NOMO-1 treated with dmso at 0.1 percent for 144 hours (cell line): ENCODE data around the gene DIPK1B.

Experiments used
- DNase-seq: peaks from one replicate; lab custom pipeline; 2025; ENCODE audit not compliant: unreplicated experiment; lab: John Stamatoyannopoulos, UW

DIPK1B gene

DNA sequence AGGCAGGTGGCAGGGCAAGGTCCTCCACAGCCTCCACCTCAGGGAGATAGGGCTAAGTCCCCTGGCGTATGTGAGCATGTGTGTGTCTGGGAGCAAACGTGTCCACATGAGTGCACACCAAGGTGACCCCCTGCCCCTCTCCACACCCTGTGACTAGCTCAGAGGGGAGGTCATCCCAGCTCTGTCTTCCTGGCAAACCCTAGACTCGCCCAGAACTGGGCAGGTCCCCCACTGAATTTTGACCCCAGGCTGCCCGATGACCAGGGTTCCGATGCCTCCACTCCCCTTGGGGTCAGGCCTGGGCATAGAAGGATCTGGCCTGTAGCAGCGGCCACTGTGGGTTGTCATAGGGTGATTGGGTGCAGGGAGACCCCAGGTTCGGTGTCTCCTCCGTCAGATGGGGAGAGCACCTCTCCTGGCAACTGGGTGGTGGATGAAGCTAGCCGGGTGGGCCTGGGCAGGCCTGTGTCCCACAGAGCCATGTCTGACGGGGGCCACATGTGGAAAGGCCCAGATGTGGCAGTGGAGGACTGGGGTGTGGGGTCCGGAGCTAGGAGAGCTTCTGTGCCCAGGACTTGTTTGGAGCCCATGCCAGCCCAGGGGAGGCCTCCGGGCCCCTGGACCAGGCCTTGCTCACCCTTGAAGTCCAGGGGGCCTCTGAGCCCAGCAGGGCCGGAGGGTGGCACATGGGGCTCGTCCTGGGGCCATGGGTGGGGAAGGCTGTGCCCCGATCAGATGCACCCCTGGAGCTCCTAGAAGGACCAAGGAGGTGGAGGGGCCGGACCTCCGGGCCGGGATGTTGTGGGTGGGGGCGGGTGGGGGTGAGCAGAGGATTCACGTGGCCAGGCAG lies 6.2 kb downstream of the DIPK1B start:
- DNase-seq, result no peak

DNA sequence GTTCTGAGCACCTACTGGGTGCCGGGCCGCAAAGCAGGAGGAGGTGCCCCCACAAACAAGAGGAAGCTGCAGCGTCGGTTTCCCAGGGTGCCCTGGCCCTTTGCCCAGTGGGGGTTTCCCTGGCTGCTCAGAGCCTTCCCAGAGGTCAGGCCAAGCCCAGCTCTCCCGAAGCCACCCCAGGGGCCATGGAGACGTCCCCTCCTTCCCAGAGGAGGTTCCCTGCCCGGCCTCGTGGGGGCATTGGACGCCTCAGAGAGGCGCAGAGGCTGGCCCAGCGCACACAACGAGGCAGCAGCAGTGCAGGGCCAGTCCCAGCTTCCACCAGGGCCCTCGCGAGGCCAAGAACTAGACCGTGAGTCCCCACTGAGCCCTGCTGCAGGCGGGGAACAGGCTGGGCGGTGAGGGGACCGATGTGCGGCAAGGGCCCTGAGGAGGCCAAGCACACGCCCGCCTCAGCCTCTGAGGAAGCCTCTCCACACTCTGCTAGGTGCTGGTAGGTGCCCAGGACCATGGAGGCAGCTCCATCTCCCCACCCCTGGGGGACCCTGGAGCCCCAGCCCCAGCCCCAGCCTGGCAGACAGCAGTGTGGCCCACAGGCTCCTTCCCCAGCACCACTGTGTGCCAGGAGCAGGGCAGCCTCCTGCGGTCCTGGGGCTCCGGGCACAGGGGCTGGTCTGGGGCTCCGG lies 7.0 kb downstream of the DIPK1B start:
- no peak for DNase-seq

DNA sequence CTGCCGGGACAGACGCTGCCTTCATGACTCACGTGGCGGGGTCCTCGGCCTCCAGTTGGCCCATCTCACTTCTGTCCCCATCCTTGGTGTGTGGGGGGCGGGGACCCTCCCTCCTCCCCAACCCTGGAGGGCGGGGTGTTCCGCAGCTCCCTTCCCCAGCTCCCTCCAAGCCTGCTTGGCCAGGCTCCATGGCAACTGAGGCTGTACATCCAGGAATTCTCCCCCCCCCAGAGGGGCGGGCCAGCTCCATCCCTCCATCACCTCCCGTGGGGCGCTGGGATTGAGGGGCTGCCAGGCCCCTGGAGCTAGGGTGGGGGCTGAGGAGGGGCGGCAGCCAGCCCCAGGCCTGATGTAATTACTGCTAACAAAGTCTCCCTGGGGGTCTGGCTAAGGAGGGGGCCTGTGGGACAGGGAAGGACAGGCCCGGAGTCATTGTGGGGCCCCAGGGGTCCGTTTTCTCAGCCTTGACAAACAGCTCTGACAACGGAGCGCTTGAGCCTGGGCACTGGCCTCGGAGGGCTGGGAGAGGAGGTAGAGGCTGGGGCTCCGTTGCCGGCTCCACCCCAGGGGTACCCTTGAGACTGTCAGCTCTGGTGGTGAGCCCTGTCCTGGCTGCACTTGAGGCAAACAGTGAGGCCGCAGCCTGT lies 8.0 kb downstream of the DIPK1B start:
- no peak for DNase-seq

DNA sequence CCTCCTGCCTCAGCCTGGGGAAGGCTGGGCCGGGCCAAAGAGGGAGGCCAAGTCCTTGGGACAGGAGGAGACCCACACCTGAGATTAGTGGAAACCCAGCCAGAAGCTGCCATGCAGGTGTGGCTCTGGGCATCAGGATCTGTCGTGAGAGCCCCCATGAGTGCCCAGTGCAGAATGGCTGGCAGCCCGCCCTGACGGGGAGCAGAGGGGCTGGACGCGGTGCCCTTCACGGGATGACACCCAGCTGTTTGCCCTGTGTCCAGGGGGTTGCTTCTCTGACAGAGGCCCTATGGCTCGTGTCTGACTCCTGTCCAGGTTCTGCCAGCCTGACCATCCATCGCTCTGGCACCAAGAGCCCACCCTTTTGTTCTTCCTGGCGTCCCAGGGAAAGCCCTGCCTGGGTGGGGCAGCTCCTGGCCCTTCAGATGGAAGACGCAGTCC lies 8.5 kb downstream of the DIPK1B start:
- no peak for DNase-seq

DNA sequence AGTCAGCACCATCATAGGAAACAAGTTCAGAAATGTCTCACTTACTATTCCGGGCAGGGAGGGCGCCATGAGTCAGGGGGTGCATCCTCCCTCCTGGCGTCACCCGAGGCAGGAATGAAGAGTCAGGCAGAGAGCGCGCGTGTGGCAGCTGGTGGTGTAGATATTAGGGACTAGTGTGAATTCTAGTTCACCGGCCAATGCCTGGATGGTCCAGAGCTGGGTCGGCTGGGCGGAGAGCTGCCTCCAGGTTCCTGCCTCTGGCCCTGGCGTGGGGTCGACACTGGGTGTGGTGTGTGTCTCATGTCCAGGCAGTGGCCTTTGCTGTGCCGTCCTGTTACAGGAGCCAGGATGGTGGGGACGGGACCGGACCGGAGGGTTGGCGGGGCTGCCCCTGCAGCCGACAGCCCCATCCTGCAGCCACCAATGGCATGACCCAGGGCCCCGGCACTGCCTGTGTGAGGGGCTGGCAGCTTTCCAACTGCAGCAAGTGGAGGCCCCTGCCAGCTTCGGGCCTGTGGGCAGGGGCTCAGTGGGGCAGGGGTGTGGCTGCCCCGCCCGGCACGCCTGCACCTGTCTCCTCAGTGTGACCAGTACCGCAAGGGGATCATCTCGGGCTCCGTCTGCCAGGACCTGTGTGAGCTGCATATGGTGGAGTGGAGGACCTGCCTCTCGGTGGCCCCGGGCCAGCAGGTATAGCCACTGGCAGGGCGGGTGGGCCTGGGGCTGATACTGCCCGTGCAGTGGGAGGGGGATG lies 9.1 kb downstream of the DIPK1B start:
- no peak for DNase-seq

DNA sequence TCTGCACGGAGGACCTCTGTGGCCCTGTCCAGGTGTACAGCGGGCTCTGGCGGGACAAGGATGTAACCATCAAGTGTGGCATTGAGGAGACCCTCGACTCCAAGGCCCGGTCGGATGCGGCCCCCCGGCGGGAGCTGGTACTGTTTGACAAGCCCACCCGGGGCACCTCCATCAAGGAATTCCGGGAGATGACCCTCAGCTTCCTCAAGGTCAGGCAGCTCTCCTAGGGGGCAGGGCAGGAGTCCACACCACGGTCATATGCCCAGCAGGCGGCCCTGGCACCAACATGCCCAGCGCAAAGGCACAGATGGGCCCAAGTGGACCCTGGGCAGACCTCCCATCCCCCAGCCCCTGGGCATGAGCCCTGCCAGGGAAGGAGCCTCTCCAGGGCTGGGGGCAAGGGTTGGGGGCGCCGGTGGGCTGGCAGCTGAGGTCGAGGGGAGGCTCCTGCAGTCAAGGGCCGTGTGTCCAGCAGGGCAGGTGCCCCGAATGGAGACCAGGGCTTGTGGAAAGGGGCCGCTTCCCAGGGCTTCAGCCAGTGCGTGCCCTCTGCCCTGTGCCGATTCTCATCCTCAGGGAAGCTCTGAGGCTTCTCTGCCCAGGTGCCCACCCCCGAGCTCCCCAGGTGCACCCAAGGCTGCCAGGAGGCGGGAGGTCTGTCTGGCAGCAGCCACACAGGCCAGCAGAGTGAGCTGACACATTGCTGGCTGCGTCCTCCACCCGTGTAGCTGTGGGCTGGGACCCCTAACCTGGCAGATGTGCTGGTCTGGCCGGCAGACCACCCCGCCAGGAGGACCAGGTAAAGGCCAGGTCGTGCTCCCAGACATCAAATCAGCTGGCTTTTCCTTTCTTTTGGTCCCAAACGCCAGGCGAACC lies 10.0 kb downstream of the DIPK1B start:
- DNase-seq, result no peak

DNA sequence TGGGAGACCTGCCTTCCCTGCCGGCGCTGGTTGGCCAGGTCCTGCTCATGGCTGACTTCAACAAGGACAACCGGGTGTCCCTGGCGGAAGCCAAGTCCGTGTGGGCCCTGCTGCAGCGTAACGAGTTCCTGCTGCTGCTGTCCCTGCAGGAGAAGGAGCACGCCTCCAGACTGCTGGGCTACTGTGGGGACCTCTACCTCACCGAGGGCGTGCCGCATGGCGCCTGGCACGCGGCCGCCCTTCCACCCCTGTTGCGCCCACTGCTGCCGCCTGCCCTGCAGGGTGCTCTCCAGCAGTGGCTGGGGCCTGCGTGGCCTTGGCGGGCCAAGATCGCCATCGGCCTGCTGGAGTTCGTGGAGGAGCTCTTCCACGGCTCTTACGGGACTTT lies 10.6 kb downstream of the DIPK1B start:
- no peak for DNase-seq

DNA sequence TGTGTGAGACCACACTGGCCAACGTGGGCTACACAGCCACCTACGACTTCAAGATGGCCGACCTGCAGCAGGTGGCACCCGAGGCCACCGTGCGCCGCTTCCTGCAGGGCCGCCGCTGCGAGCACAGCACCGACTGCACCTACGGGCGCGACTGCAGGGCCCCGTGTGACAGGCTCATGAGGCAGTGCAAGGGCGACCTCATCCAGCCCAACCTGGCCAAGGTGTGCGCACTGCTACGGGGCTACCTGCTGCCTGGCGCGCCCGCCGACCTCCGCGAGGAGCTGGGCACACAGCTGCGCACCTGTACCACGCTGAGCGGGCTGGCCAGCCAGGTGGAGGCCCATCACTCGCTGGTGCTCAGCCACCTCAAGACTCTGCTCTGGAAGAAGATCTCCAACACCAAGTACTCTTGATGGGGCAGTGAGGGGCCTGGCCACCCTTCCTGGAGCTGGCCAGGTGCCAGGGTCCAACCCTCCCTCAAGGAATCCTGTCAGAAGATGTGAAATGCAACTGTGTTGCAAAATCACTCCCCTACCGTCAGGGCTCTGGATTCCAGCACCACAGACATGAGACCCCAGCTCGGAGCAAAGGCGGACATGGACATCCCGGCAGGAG lies 11.1 kb downstream of the DIPK1B start:
- DNase-seq, result no peak

DNA sequence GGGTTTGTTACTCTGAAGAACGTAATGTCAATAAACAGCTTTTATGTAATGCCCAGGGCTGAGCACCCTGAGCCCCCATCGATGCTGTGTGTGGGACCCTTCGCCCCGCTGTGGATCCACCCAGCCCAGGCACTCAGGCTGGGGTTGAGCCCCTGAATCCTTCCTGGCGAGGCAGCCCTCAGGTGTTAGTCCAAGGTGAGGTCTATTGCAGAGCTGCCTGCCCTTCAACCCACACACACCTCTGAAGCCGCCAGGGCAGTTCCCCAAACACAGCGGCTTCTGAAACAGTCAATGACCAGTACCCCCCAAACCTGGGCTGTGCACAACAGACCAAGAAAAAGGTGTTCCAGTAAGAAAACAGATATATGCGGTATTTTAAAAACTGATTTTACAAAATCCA lies 11.6 kb downstream of the DIPK1B start:
- no peak for DNase-seq

DNA sequence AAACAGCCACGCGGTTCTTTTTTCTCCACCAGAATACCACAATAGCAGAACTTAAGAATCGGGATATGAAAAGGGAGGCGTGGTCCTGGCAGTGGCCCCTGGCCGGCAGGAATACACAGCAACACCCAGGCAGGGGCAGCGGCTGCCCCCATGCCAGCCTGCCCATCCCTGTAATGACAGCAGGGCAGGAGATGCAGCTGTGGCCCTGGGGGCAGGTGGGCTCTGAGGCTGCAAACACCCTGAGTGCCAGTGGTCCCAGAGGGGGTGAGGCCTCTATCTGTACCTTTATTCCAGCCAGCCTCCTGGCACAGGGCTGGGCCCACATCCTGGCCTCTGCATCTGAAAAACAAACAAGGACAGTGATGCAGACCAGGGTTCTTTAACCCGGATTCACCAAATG lies 12.4 kb downstream of the DIPK1B start:
- no peak for DNase-seq

DNA sequence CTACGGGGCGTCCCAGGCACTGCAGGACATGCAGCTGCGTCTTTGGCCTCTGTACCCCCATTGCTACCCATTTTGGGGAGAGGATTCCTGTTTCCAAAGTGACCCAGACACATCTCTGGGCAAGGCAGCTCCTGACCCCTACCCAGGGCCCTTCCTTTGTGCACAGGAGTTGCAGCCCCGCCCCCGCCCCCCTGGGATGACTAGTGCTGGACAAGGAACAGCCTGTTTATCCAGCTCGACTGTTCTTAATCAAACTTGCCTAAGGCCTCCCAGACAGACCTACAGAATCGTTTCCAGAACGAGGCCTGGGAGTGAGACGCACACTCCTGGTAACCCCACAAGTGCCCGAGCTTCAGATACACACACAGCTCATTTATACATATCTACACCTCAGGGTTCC lies 13.2 kb downstream of the DIPK1B start:
- no peak for DNase-seq

DNA sequence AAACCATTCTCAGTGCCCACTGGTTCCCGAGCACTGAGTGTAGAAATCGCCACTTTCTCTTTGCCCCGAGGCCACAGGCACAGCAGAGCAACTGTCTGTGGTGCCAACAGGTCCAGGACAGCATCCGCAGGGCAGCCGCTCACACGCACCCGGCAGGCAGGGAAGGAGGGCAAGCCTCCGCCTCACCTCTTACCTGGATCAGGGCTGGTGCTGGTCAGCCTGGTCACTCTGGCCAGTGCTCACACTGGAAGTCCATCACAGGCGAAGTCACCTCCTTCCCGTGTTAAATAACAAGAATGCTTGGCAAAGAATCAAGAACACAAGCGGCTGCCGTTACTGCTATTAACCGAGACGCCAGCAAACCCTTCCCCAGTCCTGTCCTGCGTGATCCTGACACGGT lies 13.7 kb downstream of the DIPK1B start:
- DNase-seq, result no peak

DNA sequence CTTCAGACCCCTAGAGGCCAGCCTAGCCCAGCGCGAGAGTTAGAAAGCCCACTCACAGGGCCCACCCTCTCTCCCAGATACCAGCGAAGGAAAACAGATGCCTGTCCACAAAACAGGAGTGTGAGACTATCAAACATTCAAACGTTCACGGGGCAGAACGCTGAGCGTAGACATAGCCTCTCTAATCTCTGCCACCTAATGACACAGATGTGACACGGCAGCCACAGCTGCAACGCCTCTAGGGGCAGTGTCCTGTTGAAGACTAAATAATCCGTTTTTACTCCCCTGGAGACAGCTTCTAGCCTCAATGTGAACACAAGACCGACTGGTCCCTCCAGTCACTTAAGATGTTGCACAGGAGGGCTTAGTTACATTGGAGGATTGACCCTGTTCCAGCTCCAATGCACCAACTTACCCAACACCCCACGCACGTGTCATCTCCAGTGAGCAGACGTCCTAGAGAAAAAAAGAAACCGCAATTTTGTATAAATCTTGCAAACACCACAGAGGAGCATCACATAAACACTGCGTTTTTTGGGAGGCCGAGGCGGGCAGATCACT lies 14.3 kb downstream of the DIPK1B start:
- no peak for DNase-seq

DNA sequence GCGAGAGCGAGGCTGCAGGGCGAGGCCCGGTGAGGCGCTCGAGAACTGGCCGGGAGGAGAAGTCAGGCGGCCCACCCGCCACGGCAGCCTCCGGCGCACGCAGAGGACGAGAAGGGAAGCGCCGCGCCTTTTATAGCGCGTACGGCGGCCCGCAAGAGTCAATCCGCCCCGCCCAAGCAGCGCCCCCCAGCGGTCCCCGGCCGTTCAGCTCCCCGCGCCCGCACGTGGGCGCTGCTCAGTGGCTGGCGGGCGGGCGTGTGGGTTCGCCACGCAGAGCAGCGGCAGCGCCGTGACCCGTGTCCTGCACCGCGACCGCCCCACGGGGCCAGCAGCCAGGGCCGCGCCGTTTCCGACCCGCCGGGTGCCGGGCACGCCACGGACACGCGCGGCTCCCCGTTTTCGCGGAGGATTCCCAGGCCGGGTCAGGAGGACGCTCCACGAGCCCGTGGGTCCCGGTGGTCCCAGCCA lies 15.7 kb downstream of the DIPK1B start:
- peak; percentile 87 for DNase-seq

DNA sequence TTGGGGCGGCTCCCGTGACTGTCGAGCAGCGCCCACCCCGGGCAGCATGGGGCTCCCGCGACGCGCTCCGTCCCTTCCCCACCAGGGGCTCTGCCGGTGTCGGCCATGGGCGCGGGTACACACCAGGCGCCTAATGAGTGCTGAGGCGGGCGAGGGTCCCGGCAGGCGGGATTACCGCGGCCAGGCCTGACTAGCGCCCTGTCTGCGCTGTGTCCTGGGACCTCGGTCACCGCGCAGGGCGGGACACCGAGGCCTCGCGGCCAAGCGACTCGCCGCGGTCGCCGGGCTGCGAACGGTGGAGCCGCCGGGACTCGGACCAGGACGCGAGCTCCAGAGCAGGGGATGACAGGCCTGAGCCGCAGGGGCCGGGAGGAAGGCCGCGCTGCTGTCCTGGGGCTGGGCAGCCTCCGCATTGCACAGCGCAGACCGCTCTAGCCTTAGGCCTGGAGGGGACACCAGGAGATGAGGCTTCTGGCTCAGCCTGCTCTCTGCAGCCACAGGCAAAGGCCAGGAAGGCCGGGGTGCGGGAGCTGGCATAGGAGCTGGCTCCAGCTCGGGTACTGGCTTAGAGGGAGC lies 16.3 kb downstream of the DIPK1B start:
- no peak for DNase-seq

DNA sequence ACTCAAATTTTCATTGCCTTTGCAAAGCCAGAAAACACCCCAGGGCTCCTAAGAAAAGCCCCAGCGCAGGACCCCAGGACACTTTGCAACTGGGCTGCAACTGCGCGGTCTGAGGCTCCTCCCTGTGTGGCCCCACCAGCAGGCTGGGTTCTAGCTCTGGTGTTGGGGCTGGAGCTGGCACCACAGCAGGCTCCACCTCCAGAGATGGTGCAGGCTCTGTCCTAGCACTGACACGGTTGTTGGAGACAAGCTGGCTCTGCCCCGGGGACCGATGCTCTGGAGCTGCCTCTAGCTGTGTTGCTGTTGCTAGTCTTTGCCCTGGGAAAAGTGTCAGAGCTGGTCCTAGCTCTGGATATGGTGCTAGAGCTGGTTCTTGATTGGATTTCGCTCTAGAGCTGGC lies 16.8 kb downstream of the DIPK1B start:
- DNase-seq, result no peak

DNA sequence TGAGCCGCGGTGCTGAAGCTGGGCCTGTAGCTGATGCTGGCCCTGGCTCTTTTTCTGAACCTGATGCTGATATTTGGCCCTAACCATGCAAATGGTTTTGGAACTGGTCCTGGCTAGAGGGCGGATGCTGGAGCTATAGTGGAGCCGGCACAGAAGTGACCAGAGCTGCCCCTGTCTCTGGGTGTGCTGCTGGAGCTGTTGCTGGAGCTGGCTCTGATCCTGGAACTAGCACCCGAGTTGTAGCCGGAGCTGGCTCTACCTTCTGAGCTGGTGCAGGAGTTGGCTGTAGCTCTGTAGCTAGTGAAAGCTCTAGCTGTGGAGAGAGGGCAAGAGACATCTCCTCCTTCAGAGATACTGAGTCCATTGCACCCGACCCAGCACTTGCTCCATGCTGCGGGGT lies 17.6 kb downstream of the DIPK1B start:
- no peak for DNase-seq

DNA sequence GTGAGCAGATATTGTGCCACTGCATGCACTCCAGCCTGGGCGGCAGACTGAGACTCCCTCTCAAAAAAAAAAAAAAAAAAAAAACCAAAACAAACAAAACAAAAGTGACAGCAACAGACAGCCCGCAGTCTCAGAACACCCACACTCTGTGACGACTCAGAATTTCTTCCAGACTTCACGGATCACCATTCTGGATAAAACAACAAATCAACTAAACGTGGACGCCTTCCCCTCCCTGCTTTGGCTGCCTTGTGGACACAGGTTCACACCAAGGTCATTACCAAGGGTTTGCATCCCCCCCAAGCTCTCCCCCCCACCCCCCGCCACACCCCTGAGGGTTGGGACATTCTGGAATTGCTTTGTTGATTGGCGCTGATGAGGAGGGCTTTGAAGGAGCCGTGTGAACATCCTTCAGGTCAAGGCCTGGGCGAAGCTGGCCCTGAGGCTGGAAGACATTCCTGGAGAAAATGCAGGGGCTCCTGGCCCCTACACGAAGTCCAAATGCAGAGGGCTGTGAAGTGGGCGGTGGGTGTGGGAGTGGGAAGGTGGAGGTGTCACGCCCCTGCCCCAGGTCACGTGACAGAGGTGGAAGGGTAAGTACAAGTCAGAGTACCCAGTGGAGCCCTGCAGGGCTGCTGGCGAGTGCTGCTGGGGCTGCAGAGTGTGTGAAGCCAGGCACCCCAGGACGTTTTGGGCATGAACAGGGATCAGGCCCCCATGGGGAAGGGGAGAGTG lies 20.2 kb downstream of the DIPK1B start:
- DNase-seq, result no peak

DNA sequence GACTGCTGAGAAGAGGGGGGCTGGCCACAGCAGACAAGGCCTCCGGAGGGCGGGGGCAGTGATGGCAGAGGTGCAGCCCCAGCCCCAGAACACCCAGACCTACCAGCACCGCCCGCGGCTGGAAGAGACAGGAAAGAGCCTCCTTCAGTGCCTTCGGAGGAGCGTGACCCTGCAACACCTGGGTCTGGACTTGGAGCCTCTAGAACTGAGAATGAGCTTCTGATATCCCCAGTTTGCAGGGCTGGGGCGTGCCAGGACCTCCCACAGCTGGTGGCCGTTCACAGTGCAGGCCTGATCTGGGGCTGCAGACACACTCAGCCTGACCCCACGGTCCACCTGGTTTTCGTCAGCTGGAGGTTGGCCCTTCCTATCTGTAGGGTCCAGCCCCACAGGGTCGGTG lies 21.2 kb downstream of the DIPK1B start:
- DNase-seq, result no peak
